Activated naive CD8-positive, alpha-beta T cell treated with anti-CD3 and anti-CD28 coated beads, Interleukin-2, amount 10 ng/mL, durations not matched to agents 7 days and 5 days (primary cell): Measurements from ENCODE around the gene TET2. TPM values are rescaled to one million over a fixed set of nuclear protein-coding genes. Genes with fewer than 3 reads are reported as not detected.

ENCODE experiments used
- ATAC-seq: fragments of 150-1000 bp; cut with Tn5 transposase; one replicate; pipeline ENCODE4 v1.10.0; 2021; ENCODE audit warnings: low read depth, moderate library complexity
- POLR2A ChIA-PET: fragments of 350-600 bp; sonication (Branson Sonifier 250); formaldehyde crosslinking; loops from one replicate; lab custom pipeline; 2021; ENCODE audit warnings: antibody characterized with exemption; lab: Charles Lee
- DNase-seq: peaks from one replicate; pipeline ENCODE4 v3.0.0; 2021
- H3K27ac Mint-ChIP-seq: one replicate; pipeline ENCODE4 v1.8.0; 2022; ENCODE audit warnings: mild to moderate bottlenecking, mixed read lengths
- H3K27me3 Mint-ChIP-seq: one replicate; pipeline ENCODE4 v1.8.0; 2022; ENCODE audit warnings: mild to moderate bottlenecking, moderate library complexity, mixed read lengths
- H3K36me3 Mint-ChIP-seq: one replicate; pipeline ENCODE4 v1.8.0; 2021; ENCODE audit warnings: mild to moderate bottlenecking, mixed read lengths
- H3K4me1 Mint-ChIP-seq: one replicate; pipeline ENCODE4 v1.8.0; 2021; ENCODE audit warnings: mixed read lengths
- H3K4me3 Mint-ChIP-seq: one replicate; pipeline ENCODE4 v1.8.0; 2022; ENCODE audit warnings: mild to moderate bottlenecking, moderate library complexity, mixed read lengths
- H3K9me3 Mint-ChIP-seq: one replicate; pipeline ENCODE4 v1.8.0; 2021; ENCODE audit warnings: mixed read lengths
- total RNA-seq, 2 experiments: library from RNA; stranded (reverse); gene quantifications; one replicate each; pipeline ENCODE4 v1.2.3, GENCODE V29; 2021

TET2 gene
- total RNA-seq, 2 experiments from 2014 or later, result 29.2 to 31.4 TPM

DNA sequence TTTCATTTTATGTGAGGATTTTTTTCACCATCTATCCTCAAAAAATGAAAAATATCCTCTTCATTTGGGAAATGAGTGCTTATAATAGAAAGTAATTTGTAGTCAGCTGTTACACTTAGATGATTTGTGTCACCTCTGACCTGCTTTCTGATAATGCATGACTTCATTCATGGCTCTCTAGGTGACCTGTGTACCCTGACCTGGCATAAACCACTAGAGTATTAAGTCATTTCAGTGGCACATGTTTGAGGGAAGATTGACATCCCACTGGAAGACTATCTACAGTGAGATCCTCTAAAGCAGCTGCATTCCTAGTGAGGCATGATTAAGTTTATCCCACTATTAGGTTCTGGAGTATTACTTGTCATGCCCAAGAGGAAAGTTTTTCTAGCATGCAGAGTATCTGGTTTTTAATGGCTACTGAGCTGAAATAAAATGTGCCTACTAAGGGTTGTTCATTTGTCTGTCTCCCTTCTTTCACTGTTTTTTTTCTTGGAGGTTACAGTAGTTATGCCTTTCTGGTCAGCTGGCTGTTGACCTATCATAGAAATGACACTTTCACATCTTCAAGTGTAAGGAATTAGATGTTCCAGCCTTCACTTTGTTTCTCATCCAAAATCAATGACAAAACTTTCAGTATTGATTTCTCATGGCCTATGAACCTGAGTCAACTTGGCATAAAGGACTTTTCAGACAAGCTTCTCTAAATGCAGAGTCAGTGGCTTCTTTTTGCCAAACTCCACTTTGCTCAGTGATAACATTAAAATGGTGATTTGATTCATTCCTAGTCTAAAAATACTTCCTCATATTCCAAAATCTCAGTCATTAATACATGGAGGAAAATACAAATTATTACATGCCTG is 33.1 kb downstream of the TET2 start:
- Mint-ChIP-seq H3K36me3 (peaks cover 38% of the 10 kb centered on the region), H3K27ac (no peak overlapping the region), H3K4me3 (no peak overlapping the region), H3K9me3 (peaks cover 9% of the 10 kb centered on the region), H3K4me1 (peaks cover 7% of the 10 kb centered on the region), H3K27me3 (no peaks in the 10 kb centered on the region)
- ATAC-seq, result no peak
- POLR2A ChIA-PET, result no interaction called here
- DNase-seq, result no peak

GRCh38 chr4:105181259-105181658 is 34.6 kb downstream of the TET2 start:
- ATAC-seq (no peak), DNase-seq (no peak)
- H3K36me3 Mint-ChIP-seq, result peaks cover 27% of the 10 kb centered on the region
- peaks cover 10% of the 10 kb centered on the region for H3K4me1 Mint-ChIP-seq
- POLR2A ChIA-PET, result no interaction called here
- H3K9me3 Mint-ChIP-seq, result peaks cover 4% of the 10 kb centered on the region
- no peak overlapping the region for H3K4me3 Mint-ChIP-seq
- no peaks in the 10 kb centered on the region for H3K27me3 Mint-ChIP-seq
- no peak overlapping the region for H3K27ac Mint-ChIP-seq

DNA sequence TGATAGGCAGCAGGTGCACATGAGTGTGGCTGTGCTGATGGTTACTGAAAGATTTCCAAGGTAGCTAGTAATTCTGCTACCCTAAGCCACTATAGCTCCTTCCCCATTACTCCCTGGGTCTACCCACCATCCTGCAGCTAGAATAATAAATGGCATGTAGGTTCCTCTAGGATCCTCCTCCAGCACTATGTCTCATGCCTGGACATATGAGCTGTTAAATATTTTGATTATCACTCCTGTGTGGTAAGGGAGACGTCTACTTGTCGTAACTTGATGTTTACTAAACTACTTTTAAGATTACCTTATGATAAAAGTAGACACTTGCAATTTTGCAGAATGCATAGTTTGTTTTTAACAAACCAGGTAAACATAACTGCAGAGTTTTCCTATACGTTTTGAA is 35.5 kb downstream of the TET2 start:
- POLR2A ChIA-PET, result no interaction called here
- Mint-ChIP-seq H3K4me1 (peaks cover 10% of the 10 kb centered on the region), H3K9me3 (peaks cover 3% of the 10 kb centered on the region), H3K36me3 (peaks cover 20% of the 10 kb centered on the region), H3K4me3 (no peak overlapping the region), H3K27ac (no peak overlapping the region), H3K27me3 (no peaks in the 10 kb centered on the region)
- ATAC-seq (no peak), DNase-seq (no peak)

DNA sequence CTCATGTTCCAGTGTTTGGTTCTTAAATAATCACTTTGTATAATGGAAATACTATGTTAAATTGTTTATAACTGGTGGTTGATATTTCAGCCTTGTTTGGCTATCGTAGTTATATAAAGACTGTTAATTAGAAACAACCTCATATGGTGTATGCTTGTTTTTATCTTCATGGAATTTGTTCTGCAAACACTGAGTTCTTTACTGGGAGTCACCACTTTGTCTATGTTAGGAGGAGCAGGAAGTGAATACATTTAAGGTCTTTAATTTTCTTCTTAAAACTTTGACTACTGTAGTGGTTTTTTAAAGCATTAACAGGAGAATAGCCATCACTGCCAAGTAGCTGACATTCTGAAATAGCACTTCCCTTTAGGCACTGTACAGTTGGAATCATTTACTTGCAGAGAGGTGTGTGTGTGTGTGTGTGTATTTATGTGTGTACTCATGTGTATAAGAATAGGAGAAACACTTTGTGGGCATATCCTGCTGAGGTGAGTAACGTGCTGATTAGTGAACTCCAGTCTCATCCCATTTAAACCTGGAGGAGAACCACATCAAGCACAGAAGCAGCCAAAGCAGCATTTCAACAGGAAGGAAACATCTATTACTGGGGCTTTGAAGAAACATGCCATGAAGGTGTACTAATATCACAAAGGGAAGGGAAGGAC is 37.8 kb downstream of the TET2 start:
- POLR2A ChIA-PET, result no interaction called here
- H3K27ac Mint-ChIP-seq, result peak overlapping the region; percentile 31
- H3K4me1 Mint-ChIP-seq, result peaks cover 12% of the 10 kb centered on the region
- ATAC-seq (no peak), DNase-seq (no peak)
- no peak overlapping the region for H3K4me3 Mint-ChIP-seq
- peaks cover 26% of the 10 kb centered on the region for H3K36me3 Mint-ChIP-seq
- no peaks in the 10 kb centered on the region for H3K27me3 Mint-ChIP-seq
- peaks cover 3% of the 10 kb centered on the region for H3K9me3 Mint-ChIP-seq

DNA sequence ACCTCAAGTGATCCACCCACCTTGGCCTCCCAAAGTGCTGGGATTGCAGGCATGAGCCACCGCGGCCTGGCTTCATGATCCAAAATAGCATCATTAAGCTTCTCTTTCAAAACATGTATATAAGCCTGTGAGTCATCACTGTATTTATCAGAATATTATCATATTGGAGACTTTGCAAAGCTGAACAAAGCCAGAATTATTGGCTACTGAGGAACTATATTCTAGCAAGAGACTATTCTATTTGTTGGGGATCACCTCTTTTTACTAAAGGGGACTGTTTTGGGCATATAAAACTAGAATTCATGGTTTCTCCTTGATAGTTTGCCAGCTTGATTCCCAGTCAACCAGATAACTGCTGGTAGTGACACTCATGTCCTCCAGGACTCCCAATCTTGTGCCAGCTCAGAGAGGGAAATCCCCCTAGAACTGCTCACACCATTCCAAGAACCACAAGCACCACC is 40.1 kb downstream of the TET2 start:
- Mint-ChIP-seq H3K4me3 (no peak overlapping the region), H3K9me3 (peaks cover 3% of the 10 kb centered on the region), H3K4me1 (peaks cover 15% of the 10 kb centered on the region), H3K27ac (no peak overlapping the region), H3K36me3 (peaks cover 34% of the 10 kb centered on the region), H3K27me3 (no peaks in the 10 kb centered on the region)
- POLR2A ChIA-PET, result no interaction called here
- no peak for ATAC-seq
- no peak for DNase-seq

DNA sequence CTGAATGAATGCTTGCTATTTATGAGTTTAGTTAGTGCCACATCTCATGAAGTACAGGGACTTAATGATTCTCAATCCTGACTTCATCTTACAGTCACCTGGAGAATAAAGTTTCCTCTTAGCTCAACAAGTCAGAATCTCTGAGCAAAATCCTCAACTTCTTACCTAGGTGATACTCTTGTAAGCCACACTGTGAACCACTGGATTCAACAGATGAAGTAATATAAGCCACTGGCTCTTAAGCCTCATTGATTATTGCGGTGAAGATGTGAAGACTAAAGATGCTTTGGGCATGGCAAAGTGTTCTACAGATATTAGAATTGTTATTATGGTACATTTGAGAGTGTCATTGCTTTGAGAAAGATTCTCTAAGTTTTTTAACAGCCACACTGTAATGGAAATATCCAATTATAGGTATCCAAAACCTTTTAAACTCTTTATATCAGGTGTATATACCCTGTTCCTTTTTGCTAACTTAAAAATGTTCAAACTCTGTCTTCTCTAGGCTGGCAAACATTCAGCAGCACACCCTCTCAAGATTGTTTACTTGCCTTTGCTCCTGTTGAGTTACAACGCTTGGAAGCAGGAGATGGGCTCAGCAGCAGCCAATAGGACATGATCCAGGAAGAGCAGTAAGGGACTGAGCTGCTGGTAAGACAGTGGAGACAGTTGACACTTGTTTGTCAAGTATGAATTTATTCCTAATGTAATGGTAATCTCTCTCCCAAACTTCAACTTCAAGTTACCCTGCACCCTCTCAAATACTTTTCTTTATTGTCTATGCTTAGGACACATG is 43.4 kb downstream of the TET2 start:
- Mint-ChIP-seq H3K9me3 (no peaks in the 10 kb centered on the region), H3K27ac (no peak overlapping the region), H3K36me3 (peaks cover 39% of the 10 kb centered on the region), H3K4me3 (no peak overlapping the region), H3K4me1 (peaks cover 16% of the 10 kb centered on the region), H3K27me3 (no peaks in the 10 kb centered on the region)
- DNase-seq, result no peak
- ATAC-seq, result no peak
- POLR2A ChIA-PET, result no interaction called here

DNA sequence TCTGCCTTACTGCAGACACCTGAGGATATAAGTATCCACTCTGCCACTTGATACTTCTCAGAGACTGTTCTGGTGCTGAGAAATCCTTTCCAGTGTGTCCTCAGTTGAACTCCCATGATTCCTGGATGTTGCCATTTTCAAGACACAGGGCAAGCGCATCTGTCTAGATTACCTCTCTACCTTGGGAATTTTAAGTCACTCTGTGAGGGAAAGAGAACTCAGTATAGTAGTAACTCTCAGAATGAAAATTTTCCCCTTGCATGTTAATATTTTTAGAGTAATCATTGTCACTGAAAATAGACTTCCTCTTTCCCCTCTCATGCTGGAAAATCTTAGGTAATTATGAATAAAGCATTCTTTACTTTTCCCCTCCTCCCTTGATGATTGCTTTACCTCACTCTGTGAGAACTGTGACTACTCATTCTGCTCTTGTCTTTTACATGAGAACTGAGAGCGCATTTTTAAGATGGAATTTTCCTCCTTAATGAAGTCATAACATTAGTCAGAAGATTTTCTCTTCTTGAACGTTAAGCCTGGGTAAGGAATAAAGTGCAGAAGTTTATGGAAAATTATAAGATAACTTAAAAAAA is 45.0 kb downstream of the TET2 start:
- DNase-seq, result no peak
- Mint-ChIP-seq H3K4me1 (peaks cover 19% of the 10 kb centered on the region), H3K4me3 (no peak overlapping the region), H3K27ac (no peak overlapping the region), H3K27me3 (no peaks in the 10 kb centered on the region), H3K36me3 (peaks cover 51% of the 10 kb centered on the region), H3K9me3 (no peaks in the 10 kb centered on the region)
- ATAC-seq, result no peak
- POLR2A ChIA-PET, result no interaction called here

DNA sequence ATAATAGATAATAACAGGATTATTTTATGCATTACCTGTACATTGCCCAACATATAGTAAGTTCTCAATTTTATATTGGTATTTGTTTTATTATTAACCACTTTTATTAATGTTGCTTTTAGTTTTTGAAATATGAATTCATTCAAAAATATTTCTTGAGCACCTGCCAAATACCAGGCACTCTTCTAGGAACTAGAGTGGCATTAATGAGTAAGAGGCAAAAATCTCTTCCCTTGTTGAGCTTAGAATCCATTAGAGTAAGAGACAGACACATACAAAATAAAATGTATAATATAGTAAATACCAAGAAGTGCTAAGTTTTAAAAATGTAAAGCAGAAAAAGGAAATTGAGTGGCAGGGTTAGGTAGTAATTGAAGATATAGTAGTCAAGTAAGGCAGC is 45.8 kb downstream of the TET2 start:
- no peak for ATAC-seq

GRCh38 chr4:105192910-105193309 is 46.2 kb downstream of the TET2 start:
- H3K4me3 Mint-ChIP-seq, result no peak overlapping the region
- POLR2A ChIA-PET, result no interaction called here
- DNase-seq (no peak), ATAC-seq (no peak)
- H3K27ac Mint-ChIP-seq, result no peak overlapping the region
- H3K4me1 Mint-ChIP-seq, result peaks cover 19% of the 10 kb centered on the region
- H3K27me3 Mint-ChIP-seq, result no peaks in the 10 kb centered on the region
- no peaks in the 10 kb centered on the region for H3K9me3 Mint-ChIP-seq
- peaks cover 49% of the 10 kb centered on the region for H3K36me3 Mint-ChIP-seq

More for the DNA sequence above, 45.8 kb downstream of the TET2 start:
- peaks cover 19% of the 10 kb centered on the region for H3K4me1 Mint-ChIP-seq
- no peak for DNase-seq
- H3K4me3 Mint-ChIP-seq, result no peak overlapping the region
- H3K27ac Mint-ChIP-seq, result no peak overlapping the region
- no peaks in the 10 kb centered on the region for H3K27me3 Mint-ChIP-seq
- peaks cover 51% of the 10 kb centered on the region for H3K36me3 Mint-ChIP-seq
- no peaks in the 10 kb centered on the region for H3K9me3 Mint-ChIP-seq
- POLR2A ChIA-PET, result no interaction called here

DNA sequence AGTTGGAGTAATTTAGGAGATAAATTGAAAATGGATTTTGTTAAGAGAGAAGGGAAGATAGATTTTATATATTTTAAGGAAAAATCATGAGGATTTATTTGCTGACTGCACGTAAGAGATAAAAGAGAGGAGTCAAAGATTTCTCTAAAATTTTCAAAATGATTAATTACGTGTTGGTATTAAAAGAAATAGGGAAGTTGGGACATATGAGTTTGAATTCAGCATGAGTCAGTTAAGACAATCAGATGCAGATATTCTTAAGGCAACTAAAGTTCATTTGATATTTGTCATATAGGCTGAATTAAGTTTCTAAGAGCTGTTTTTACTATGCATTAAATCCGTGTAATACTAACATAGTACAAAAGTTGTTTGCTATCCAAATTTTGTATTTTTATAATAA is 46.9 kb downstream of the TET2 start:
- no peaks in the 10 kb centered on the region for H3K9me3 Mint-ChIP-seq
- H3K4me3 Mint-ChIP-seq, result no peak overlapping the region
- peaks cover 46% of the 10 kb centered on the region for H3K36me3 Mint-ChIP-seq
- no peak overlapping the region for H3K27ac Mint-ChIP-seq
- ATAC-seq (no peak), DNase-seq (no peak)
- H3K27me3 Mint-ChIP-seq, result no peaks in the 10 kb centered on the region
- POLR2A ChIA-PET, result no interaction called here
- peaks cover 17% of the 10 kb centered on the region for H3K4me1 Mint-ChIP-seq

- no peak for ATAC-seq
- Mint-ChIP-seq H3K27me3 (no peaks in the 10 kb centered on the region), H3K36me3 (peaks cover 46% of the 10 kb centered on the region), H3K27ac (no peak overlapping the region), H3K4me3 (no peak overlapping the region), H3K9me3 (no peaks in the 10 kb centered on the region), H3K4me1 (peaks cover 17% of the 10 kb centered on the region)
- DNase-seq, result no peak
- POLR2A ChIA-PET, result no interaction called here
Observed at GRCh38 chr4:105194328-105195231, 47.9 kb downstream of the TET2 start.

- Mint-ChIP-seq H3K9me3 (no peaks in the 10 kb centered on the region), H3K4me1 (peaks cover 19% of the 10 kb centered on the region), H3K36me3 (peaks cover 42% of the 10 kb centered on the region), H3K27me3 (no peaks in the 10 kb centered on the region), H3K4me3 (no peak overlapping the region), H3K27ac (no peak overlapping the region)
- no peak for ATAC-seq
- DNase-seq, result no peak
- POLR2A ChIA-PET, result no interaction called here
Observed at GRCh38 chr4:105196523-105197145, 50.0 kb downstream of the TET2 start.
